ENCODE data around the gene RAB3B.

Gene RAB3B

DNA sequence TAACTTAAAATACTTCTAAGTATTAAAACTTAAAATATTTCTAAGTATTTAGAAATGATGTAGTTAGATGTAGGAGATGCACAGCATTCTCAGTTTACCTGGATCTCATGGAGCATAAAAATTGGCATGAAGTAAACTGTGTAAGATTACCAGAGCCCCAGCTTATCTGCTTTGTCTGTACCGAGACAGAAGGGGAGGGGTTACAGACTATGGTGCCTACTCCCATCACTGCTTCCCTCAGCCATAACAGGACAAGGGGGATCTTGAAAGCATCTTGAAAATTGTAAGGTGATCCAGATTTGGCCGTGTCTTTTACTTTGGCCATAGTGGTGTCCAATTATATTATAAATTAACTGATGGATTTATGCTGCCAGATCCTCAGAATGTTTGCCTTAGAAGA is 130.8 kb downstream of the RAB3B start:
- TF ChIP-seq, protein P1, sequence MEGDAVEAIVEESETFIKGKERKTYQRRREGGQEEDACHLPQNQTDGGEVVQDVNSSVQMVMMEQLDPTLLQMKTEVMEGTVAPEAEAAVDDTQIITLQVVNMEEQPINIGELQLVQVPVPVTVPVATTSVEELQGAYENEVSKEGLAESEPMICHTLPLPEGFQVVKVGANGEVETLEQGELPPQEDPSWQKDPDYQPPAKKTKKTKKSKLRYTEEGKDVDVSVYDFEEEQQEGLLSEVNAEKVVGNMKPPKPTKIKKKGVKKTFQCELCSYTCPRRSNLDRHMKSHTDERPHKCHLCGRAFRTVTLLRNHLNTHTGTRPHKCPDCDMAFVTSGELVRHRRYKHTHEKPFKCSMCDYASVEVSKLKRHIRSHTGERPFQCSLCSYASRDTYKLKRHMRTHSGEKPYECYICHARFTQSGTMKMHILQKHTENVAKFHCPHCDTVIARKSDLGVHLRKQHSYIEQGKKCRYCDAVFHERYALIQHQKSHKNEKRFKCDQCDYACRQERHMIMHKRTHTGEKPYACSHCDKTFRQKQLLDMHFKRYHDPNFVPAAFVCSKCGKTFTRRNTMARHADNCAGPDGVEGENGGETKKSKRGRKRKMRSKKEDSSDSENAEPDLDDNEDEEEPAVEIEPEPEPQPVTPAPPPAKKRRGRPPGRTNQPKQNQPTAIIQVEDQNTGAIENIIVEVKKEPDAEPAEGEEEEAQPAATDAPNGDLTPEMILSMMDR (conservative IDR thresholded peaks at IDR 0.05): no peak
- H3K27ac ChIP-seq: no peak overlapping the region

DNA sequence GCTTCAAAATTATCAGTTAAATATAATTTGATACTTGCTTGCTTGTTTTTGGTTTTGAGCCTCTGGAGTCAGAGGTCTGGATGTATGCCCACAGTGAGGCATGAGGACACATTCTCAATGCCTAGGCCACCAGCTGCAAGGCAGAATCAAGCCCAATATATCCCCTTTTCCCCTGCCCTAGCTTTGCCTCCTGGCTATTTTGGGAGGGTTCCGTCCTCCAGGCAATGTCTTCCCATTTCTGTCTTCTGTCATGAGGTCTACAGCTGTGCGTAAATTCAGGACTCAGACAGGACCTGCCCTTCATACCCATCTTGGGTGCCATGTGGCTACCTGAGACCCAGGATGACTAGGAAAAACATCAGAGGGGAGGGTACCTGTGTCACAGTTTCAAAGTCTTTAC is 131.2 kb downstream of the RAB3B start:
- no peak overlapping the region for H3K27ac ChIP-seq
- TF ChIP-seq, protein P1 (conservative IDR thresholded peaks at IDR 0.05): no peak

DNA sequence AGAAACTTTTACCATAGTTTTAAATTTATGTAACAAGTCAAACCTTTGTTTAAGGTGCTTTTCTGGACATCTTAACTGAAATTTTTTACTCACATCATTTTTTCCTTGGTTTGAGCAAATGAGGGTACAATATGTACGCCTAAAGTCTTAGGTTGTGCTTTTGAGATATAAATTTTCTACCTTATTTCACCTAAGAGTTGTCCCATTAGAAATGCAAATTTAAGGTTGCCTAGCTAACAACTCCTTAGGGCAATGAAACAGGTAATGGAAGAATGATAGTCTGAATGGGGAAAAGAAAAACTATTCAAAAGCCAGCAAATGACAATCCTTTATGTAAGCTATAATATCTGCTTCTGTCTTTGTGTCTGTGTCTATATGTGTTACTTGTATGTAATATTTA is 131.6 kb downstream of the RAB3B start:
- H3K27ac ChIP-seq: no peak overlapping the region
- TF ChIP-seq, protein P1 (conservative IDR thresholded peaks at IDR 0.05): no peak

Measured in VCaP (cell line).